CD8-positive, alpha-beta memory T cell (primary cell): Measurements from ENCODE around the gene THAP7. TPM values are rescaled to one million over a fixed set of nuclear protein-coding genes. Genes with fewer than 3 reads are reported as not detected.

Source experiments
- CTCF ChIA-PET: fragments of 350-600 bp; sonication (Branson Sonifier 250); formaldehyde crosslinking; loops from one replicate; lab custom pipeline; 2021; ENCODE audit warnings: antibody characterized with exemption; lab: Charles Lee
- POLR2A ChIA-PET: fragments of 350-600 bp; sonication (Branson Sonifier 250); formaldehyde crosslinking; loops from one replicate; lab custom pipeline; 2021; ENCODE audit warnings: antibody characterized with exemption; lab: Charles Lee
- DNase-seq, 5 donors: peaks; one replicate each; pipeline versions ENCODE4 v3.0.0 to v3.0.0-alpha.2; 2020 to 2022; ENCODE audit warnings: mixed read lengths in 1 of 5
- H3K27ac ChIP-seq: one replicate; pipeline ENCODE4 v1.7.0; 2013; ENCODE audit warnings: low read depth, mild to moderate bottlenecking, low read length, moderate library complexity
- H3K27me3 ChIP-seq: 2 replicates; pipeline ENCODE4 v1.7.0; 2013; ENCODE audit warnings: low read length, mild to moderate bottlenecking; ENCODE audit not compliant: insufficient read depth, poor library complexity, severe bottlenecking
- H3K36me3 ChIP-seq: 2 replicates; pipeline ENCODE4 v1.7.0; 2013; ENCODE audit warnings: mild to moderate bottlenecking, low read length, moderate library complexity; ENCODE audit not compliant: insufficient read depth
- H3K4me1 ChIP-seq: 2 replicates; pipeline ENCODE4 v1.7.0; 2013; ENCODE audit warnings: mild to moderate bottlenecking, low read length, moderate library complexity; ENCODE audit not compliant: insufficient read depth
- H3K4me3 ChIP-seq: 2 replicates; pipeline ENCODE4 v1.7.0; 2013; ENCODE audit warnings: mild to moderate bottlenecking, low read length
- H3K9me3 ChIP-seq: 2 replicates; pipeline ENCODE4 v1.7.0; 2013; ENCODE audit warnings: mild to moderate bottlenecking, low read length
- H3K27ac Mint-ChIP-seq, 8 donors: one replicate each; pipeline ENCODE4 v1.8.0; 2020 to 2021; ENCODE audit warnings: mixed read lengths in 8 of 8, mild to moderate bottlenecking in 6 of 8, inconsistent platforms in 3 of 8, moderate library complexity in 3 of 8
- H3K27me3 Mint-ChIP-seq, 2 donors: one replicate each; pipeline ENCODE4 v1.8.0; 2020 to 2021; ENCODE audit warnings: mixed read lengths in 2 of 2, mild to moderate bottlenecking in 1 of 2, moderate library complexity in 1 of 2
- H3K36me3 Mint-ChIP-seq, 3 donors: one replicate each; pipeline ENCODE4 v1.8.0; 2020 to 2021; ENCODE audit warnings: mixed read lengths in 3 of 3, inconsistent platforms in 1 of 3, mild to moderate bottlenecking in 1 of 3
- H3K4me1 Mint-ChIP-seq, 3 donors: one replicate each; pipeline ENCODE4 v1.8.0; 2020 to 2021; ENCODE audit warnings: mixed read lengths in 3 of 3, inconsistent platforms in 1 of 3, mild to moderate bottlenecking in 1 of 3
- H3K4me3 Mint-ChIP-seq, 7 donors: one replicate each; pipeline ENCODE4 v1.8.0; 2020 to 2021; ENCODE audit warnings: mixed read lengths in 7 of 7, mild to moderate bottlenecking in 6 of 7, moderate library complexity in 4 of 7, inconsistent platforms in 2 of 7
- H3K9me3 Mint-ChIP-seq, 5 donors: one replicate each; pipeline ENCODE4 v1.8.0; 2020 to 2022; ENCODE audit warnings: mixed read lengths in 5 of 5, mild to moderate bottlenecking in 3 of 5, moderate library complexity in 2 of 5, inconsistent platforms in 1 of 5
- polyA plus RNA-seq: library from polyadenylated mRNA; unstranded; fragments of 300-500 nt; fragmentation: Illumina TruSeq; gene quantifications from one replicate; pipeline ENCODE4 v1.2.3, GENCODE V29; 2021
- total RNA-seq, 2 experiments: library from RNA; stranded (reverse); gene quantifications; one replicate each; pipeline ENCODE4 v1.2.3, GENCODE V29; 2021

The THAP7 gene
- total and polyA plus RNA-seq, 3 experiments from 2014 or later, result 42.8 to 43.9 (median 43.9) TPM

DNA sequence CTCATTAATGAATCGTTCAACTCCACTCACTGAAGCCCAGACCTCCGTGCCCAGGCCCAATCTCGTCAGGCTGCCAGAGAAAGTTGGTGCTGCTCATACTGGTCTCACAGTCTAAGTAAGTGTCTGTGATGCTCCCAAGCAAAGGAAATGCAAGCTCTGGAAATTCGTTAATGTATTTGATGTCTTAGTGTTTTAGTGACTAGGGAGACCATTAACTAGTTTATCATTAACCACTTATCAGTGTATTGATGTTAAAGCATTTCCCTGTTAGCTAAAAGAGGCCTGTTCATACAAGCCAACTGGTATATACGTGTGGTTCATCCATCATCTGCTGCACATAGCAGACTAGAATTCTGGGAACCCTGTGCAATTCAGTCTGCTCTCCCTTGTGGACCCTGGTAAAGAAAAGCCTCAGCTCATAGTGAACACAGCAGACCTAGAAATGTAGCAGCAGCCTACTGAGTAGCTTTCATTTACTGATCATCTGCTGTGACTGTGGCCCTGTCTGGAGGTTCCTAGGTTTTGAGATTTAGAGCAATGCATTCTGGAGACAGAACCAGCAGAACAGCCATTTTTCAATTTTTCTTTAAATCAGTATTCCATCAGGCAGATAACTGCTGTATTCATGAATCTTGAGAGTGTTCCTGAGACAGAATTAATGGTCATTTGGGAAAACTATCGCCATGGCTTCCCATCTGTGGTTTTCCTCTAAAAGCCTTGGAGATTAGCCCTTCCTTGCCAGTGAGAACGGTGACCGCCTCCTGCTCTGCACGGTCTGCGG is 50.6 kb downstream of the THAP7 start:
- Histone ChIP-seq H3K27me3 (no peaks in the 10 kb centered on the region), H3K4me3 (no peak overlapping the region), H3K36me3 (peaks cover 44% of the 10 kb centered on the region), H3K27ac (no peak overlapping the region), H3K4me1 (peaks cover 6% of the 10 kb centered on the region), H3K9me3 (no peaks in the 10 kb centered on the region)
- CTCF ChIA-PET, result interaction anchor here (1.6 kb wide), 1 partner anchor 9 kb away, joined by 10 read pairs; no protein-coding TSS in a partner anchor
- Mint-ChIP-seq H3K9me3 (no peaks in the 10 kb centered on the region), H3K27ac (peak overlapping the region in 1 of 8 donors; percentile 36), H3K27me3 (peaks cover 2 to 3% of the 10 kb centered on the region in 2 donors), H3K36me3 (peaks cover 9 to 65% (median 12%) of the 10 kb centered on the region in 3 donors), H3K4me3 (no peak overlapping the region), H3K4me1 (peaks cover 22 to 31% (median 31%) of the 10 kb centered on the region in 3 donors)
- POLR2A ChIA-PET, result no interaction called here
- DNase-seq, result no peak

DNA sequence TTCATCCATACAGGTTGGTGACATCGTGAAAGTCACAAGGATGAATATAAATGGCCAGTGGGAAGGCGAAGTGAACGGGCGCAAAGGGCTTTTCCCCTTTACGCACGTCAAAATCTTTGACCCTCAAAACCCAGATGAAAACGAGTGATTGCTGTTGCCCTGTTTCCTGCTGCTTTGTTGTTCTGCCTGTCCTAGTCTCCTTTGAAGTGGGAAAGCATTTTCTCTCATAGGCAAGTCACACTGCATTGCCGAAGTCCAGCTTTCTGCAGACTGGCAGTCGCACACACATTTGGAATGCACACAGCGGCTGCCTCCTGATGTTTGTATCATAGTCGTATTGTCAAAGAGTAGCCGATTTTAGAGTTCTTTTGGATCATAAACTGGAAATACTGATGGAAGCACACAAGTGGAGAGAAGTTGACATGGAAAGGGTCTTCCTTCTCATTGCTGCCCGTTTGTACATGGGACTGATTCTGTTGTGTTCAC is 52.2 kb downstream of the THAP7 start:
- Histone ChIP-seq H3K27ac (no peak overlapping the region), H3K27me3 (no peaks in the 10 kb centered on the region), H3K9me3 (no peaks in the 10 kb centered on the region), H3K4me3 (no peak overlapping the region), H3K4me1 (peaks cover 6% of the 10 kb centered on the region), H3K36me3 (peaks cover 44% of the 10 kb centered on the region)
- Mint-ChIP-seq H3K4me3 (no peak overlapping the region), H3K4me1 (peaks cover 33 to 46% (median 42%) of the 10 kb centered on the region in 3 donors), H3K27ac (peak overlapping the region in 5 of 8 donors; percentile 10 to 77 (median 23)), H3K36me3 (peaks cover 9 to 71% (median 12%) of the 10 kb centered on the region in 3 donors), H3K9me3 (no peaks in the 10 kb centered on the region), H3K27me3 (no peaks in the 10 kb centered on the region)
- ChIA-PET POLR2A (no interaction called here), CTCF (interaction anchor here (1.6 kb wide), 1 partner anchor 11 kb away, joined by 10 read pairs; no protein-coding TSS in a partner anchor)
- peak in 1 of 5 donors; percentile 8 for DNase-seq

Other genes starting within 250 kb of the THAP7 start
- gene SERPIND1, start 228.0 kb downstream of the THAP7 start, total RNA-seq, result not detected
- gene SERPIND1, start 228.0 kb downstream of the THAP7 start, polyA plus RNA-seq, result 0.32 TPM
- gene PI4KA, start 143.3 kb downstream of the THAP7 start, total RNA-seq, result 10 to 100 TPM; 64.9 to 65.5 TPM
- gene PI4KA, start 143.3 kb downstream of the THAP7 start, polyA plus RNA-seq, result 65.8 TPM
- 10 to 100 TPM; 21.9 to 23.3 TPM for gene SNAP29, start 143.1 kb downstream of the THAP7 start, total RNA-seq
- 26.0 TPM for gene SNAP29, start 143.1 kb downstream of the THAP7 start, polyA plus RNA-seq
- gene CRKL, start 84.7 kb downstream of the THAP7 start, total RNA-seq, result 10 to 100 TPM; 94.0 to 98.1 TPM
- 54.5 TPM for gene CRKL, start 84.7 kb downstream of the THAP7 start, polyA plus RNA-seq
- under 1 TPM; 0.16 to 0.33 TPM for gene AIFM3, start 34.9 kb downstream of the THAP7 start, total RNA-seq
- gene AIFM3, start 34.9 kb downstream of the THAP7 start, polyA plus RNA-seq, result not detected
- 10 to 100 TPM; 75.0 to 78.7 TPM for gene LZTR1, start 19.8 kb downstream of the THAP7 start, total RNA-seq
- gene LZTR1, start 19.8 kb downstream of the THAP7 start, polyA plus RNA-seq, result 17.1 TPM
- gene P2RX6, start 13.0 kb upstream of the THAP7 start, total RNA-seq, result under 1 TPM; 0.24 to 0.35 TPM
- gene P2RX6, start 13.0 kb upstream of the THAP7 start, polyA plus RNA-seq, result 0.33 TPM
- under 1 TPM; 0.13 to 0.37 TPM for gene SLC7A4, start 30.4 kb upstream of the THAP7 start, total RNA-seq
- gene SLC7A4, start 30.4 kb upstream of the THAP7 start, polyA plus RNA-seq, result 0.82 TPM
- gene LRRC74B, start 43.8 kb upstream of the THAP7 start, total RNA-seq, result not detected
- gene LRRC74B, start 43.8 kb upstream of the THAP7 start, polyA plus RNA-seq, result not detected